ENCODE measurements around the gene CHSY1. TPM values are rescaled to one million over a fixed set of nuclear protein-coding genes. Genes with fewer than 3 reads are reported as not detected.

The CHSY1 gene
- total RNA-seq (10 to 100 TPM; 23.0 to 69.9 (median 33.1) TPM), polyA plus RNA-seq (10 to 100 TPM; 24.4 to 33.0 TPM)
- long read RNA-seq, donor 1, full-length matches to known transcripts: 1 of 14 reads
- long read RNA-seq, donor 1, partial matches to known transcripts: 2 of 14 reads
- long read RNA-seq, donor 1, other reads (novel, unspliced or antisense): 11 of 14 reads
- long read RNA-seq, donor 2, full-length matches to known transcripts: 14 of 21 reads
- long read RNA-seq, donor 2, partial matches to known transcripts: 7 of 21 reads
- long read RNA-seq, donor 2, other reads (novel, unspliced or antisense): 0 of 21 reads
- long read RNA-seq, donor 3, full-length matches to known transcripts: 71 of 99 reads
- long read RNA-seq, donor 3, partial matches to known transcripts: 3 of 99 reads
- long read RNA-seq, donor 3, other reads (novel, unspliced or antisense): 25 of 99 reads

- Histone ChIP-seq H3K36me3 (no peaks in the 10 kb centered on the region), H3K4me3 (peak within 1 kb of the TSS; percentile 77), H3K27me3 (no peaks in the 10 kb centered on the region), H3K4me1 (ENCODE audit: insufficient read depth) (peaks cover 14% of the 10 kb centered on the region), H3K9me3 (no peaks in the 10 kb centered on the region), H3K27ac (peak within 1 kb of the TSS; percentile 79 to 88)
- 0 to 1% (median 1%) methylated on average over 61 to 108 of the region's 108 CpGs for WGBS, 3 donors
- intact Hi-C loops (cut with DNase I): loop anchor here in 3 of 4 donors (2.0 to 10.0 kb wide), 5 partner anchors 127 to 165 kb away; no protein-coding TSS in a partner anchor
- peak; percentile 92 to 96 (median 95) for DNase-seq
- TF ChIP-seq, protein P1, sequence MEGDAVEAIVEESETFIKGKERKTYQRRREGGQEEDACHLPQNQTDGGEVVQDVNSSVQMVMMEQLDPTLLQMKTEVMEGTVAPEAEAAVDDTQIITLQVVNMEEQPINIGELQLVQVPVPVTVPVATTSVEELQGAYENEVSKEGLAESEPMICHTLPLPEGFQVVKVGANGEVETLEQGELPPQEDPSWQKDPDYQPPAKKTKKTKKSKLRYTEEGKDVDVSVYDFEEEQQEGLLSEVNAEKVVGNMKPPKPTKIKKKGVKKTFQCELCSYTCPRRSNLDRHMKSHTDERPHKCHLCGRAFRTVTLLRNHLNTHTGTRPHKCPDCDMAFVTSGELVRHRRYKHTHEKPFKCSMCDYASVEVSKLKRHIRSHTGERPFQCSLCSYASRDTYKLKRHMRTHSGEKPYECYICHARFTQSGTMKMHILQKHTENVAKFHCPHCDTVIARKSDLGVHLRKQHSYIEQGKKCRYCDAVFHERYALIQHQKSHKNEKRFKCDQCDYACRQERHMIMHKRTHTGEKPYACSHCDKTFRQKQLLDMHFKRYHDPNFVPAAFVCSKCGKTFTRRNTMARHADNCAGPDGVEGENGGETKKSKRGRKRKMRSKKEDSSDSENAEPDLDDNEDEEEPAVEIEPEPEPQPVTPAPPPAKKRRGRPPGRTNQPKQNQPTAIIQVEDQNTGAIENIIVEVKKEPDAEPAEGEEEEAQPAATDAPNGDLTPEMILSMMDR (IDR thresholded peaks at IDR 0.05): peak in 2 of 3 donors; percentile 23 to 36
- TF ChIP-seq EP300 (IDR thresholded peaks at IDR 0.05): no peak
- TF ChIP-seq POLR2A (IDR thresholded peaks at IDR 0.05): peak; percentile 97
Observed at GRCh38 chr15:101251830-101252820, at the start of gene CHSY1. TSS of gene CHSY1 (minus strand) at chr15:101252048. CDS start at chr15:101251456, 592 bp downstream.

GRCh38 chr15:101296418-101297405, 44.9 kb upstream of the CHSY1 start:
- Histone ChIP-seq H3K27me3 (no peaks in the 10 kb centered on the region), H3K4me3 (no peak overlapping the region), H3K27ac (no peak overlapping the region), H3K36me3 (no peaks in the 10 kb centered on the region), H3K4me1 (ENCODE audit: insufficient read depth) (peaks cover 11% of the 10 kb centered on the region), H3K9me3 (no peaks in the 10 kb centered on the region)
- TF ChIP-seq EP300 (IDR thresholded peaks at IDR 0.05) (no peak), POLR2A (IDR thresholded peaks at IDR 0.05) (no peak)
- TF ChIP-seq, protein P1 (IDR thresholded peaks at IDR 0.05): no peak
- WGBS, 3 donors: 60 to 70% (median 63%) methylated on average over 9 of the region's 9 CpGs
- DNase-seq: no peak
- intact Hi-C loops (cut with DNase I): no loop called here

DNA sequence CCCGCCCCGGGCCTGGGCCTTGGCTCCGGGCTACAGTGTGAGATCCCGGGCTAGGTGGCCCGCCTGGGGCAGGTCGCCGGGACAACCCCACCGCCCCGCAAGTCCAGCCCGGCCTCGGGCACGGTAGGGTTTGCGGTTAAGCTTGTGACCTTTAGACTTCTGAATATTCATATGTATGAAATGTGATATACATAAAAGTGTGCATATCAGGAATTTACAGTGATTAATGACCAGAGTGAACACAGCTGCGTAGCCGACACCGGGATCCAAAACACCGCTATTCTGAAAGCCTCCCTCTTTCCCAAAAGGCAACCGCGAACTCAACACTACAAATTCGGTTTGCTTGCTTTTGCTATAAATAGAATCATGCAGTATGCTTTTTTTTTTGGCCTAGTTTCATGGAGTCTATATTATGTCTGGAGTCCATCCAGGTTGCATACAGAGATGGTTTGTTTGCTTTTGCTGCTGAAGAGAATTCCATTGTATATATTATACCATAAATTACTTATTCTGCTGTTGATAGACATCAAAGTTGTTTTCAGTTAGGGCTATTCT, 43.8 kb upstream of the CHSY1 start:
- peak overlapping the region; percentile 94 for H3K4me3 ChIP-seq
- peaks cover 11% of the 10 kb centered on the region for H3K4me1 ChIP-seq (ENCODE audit: insufficient read depth)
- H3K27ac ChIP-seq: peak overlapping the region in 1 of 2 donors; percentile 91
- no peaks in the 10 kb centered on the region for H3K9me3 ChIP-seq
- no peaks in the 10 kb centered on the region for H3K36me3 ChIP-seq
- TF ChIP-seq EP300 (IDR thresholded peaks at IDR 0.05): no peak
- no peak for TF ChIP-seq POLR2A (IDR thresholded peaks at IDR 0.05)
- TF ChIP-seq, protein P1 (IDR thresholded peaks at IDR 0.05): no peak
- WGBS, 3 donors: 0 to 1% (median 1%) methylated on average over 19 to 20 of the region's 20 CpGs
- intact Hi-C loops (cut with DNase I): loop anchor here in 1 of 4 donors (2.0 kb wide), 1 partner anchor 345 kb away; no protein-coding TSS in a partner anchor
- H3K27me3 ChIP-seq: no peaks in the 10 kb centered on the region
- DNase-seq: no peak
